Mammary epithelial cell (primary cell): ENCODE measurements around the gene RRP1.

Source experiments
- CTCF ChIP-seq, 2 donors: IDR thresholded peaks in 1 of 2; conservative IDR thresholded peaks in 1 of 2; 2 replicates each; pipeline ENCODE4 v1.5.1; 2011 to 2012; ENCODE audit warnings: inconsistent platforms in 2 of 2, low read length in 2 of 2, mild to moderate bottlenecking in 2 of 2, control low read depth in 1 of 2, low read depth in 1 of 2; ENCODE audit not compliant: insufficient read depth in 1 of 2; ENCODE audit errors: extremely low read depth in 1 of 2
- EZH2 ChIP-seq: IDR thresholded peaks from 2 replicates; pipeline ENCODE4 v1.6.1; 2012; ENCODE audit warnings: low read length, inconsistent platforms, borderline replicate concordance

- TF ChIP-seq CTCF (conservative IDR thresholded peaks at IDR 0.05 in 1 of 2, IDR thresholded peaks at IDR 0.05 in 1 of 2; ENCODE audit: extremely low read depth in 1 of 2, insufficient read depth in 1 of 2, low read depth in 1 of 2, low read length in 2 of 2) (no peak), EZH2 (no peak)
Observed at GRCh38 chr21:43762303-43763128, 26.9 kb upstream of the RRP1 start.
